PC-9 (cell line): Measurements from ENCODE around the gene CCDC102B. TPM values are rescaled to one million over a fixed set of nuclear protein-coding genes. Genes with fewer than 3 reads are reported as not detected.

Source experiments
- BruUV-seq: library from RNA; stranded (reverse); fragments of 400-500 nt; replicated peaks from 2 replicates; lab custom pipeline; 2021; lab: Mats Ljungman, UMichigan
- CTCF ChIA-PET: fragments of 300-600 bp; sonication (Branson Sonifier 250); formaldehyde crosslinking; loops from one replicate; lab custom pipeline; 2022; ENCODE audit warnings: antibody characterized with exemption; lab: Charles Lee
- POLR2A ChIA-PET: fragments of 300-600 bp; sonication (Branson Sonifier 250); formaldehyde crosslinking; loops from one replicate; lab custom pipeline; 2022; ENCODE audit warnings: antibody characterized with exemption; ENCODE audit not compliant: unreplicated experiment; lab: Charles Lee
- DNase-seq, 2 experiments: peaks; one replicate each; pipeline versions ENCODE4 v3.0.0 to v3.0.0-alpha.2; 2015 to 2022; ENCODE audit warnings: mixed read lengths in 1 of 2
- H2AFZ ChIP-seq: fragments of 200-600 bp; sonication (generic); 2 replicates; pipeline ENCODE4 v1.8.1; 2017; ENCODE audit warnings: antibody characterized with exemption
- H3F3A ChIP-seq: fragments of 200-600 bp; sonication (generic); 2 replicates; pipeline ENCODE4 v1.8.1; 2017; ENCODE audit warnings: antibody characterized with exemption, mild to moderate bottlenecking, low read depth; ENCODE audit not compliant: insufficient read depth
- H3K27ac ChIP-seq: fragments of 200-600 bp; sonication (generic); 2 replicates; pipeline ENCODE4 v1.6.1; 2016; ENCODE audit warnings: mixed run types
- H3K27me3 ChIP-seq: fragments of 200-600 bp; sonication (generic); 2 replicates; pipeline ENCODE4 v1.6.1; 2016; ENCODE audit warnings: low read depth, mixed run types; ENCODE audit not compliant: insufficient read depth
- H3K36me3 ChIP-seq: fragments of 200-600 bp; sonication (generic); 2 replicates; pipeline ENCODE4 v1.6.1; 2016; ENCODE audit warnings: low read depth, mixed run types
- H3K4me1 ChIP-seq: fragments of 200-600 bp; sonication (generic); replicated peaks from 2 replicates; pipeline ENCODE4 v1.6.1; 2016; ENCODE audit warnings: mixed run types; ENCODE audit not compliant: insufficient read depth
- H3K4me2 ChIP-seq: fragments of 200-600 bp; sonication (generic); 2 replicates; pipeline ENCODE4 v1.6.1; 2017; ENCODE audit warnings: mixed run types
- H3K4me3 ChIP-seq: fragments of 200-600 bp; sonication (generic); 2 replicates; pipeline ENCODE4 v1.6.1; 2016; ENCODE audit warnings: mixed run types
- H3K79me2 ChIP-seq: fragments of 200-600 bp; sonication (generic); 2 replicates; pipeline ENCODE4 v1.6.1; 2017; ENCODE audit warnings: low read depth, mixed run types
- H3K9me2 ChIP-seq: fragments of 200-600 bp; sonication (generic); 2 replicates; pipeline ENCODE4 v1.8.1; 2017; ENCODE audit warnings: mild to moderate bottlenecking; ENCODE audit not compliant: insufficient read depth
- H3K9me3 ChIP-seq: fragments of 200-600 bp; sonication (generic); 2 replicates; pipeline ENCODE4 v1.8.1; 2016; ENCODE audit warnings: low read depth; ENCODE audit not compliant: insufficient read depth
- H4K20me1 ChIP-seq: fragments of 200-600 bp; sonication (generic); 2 replicates; pipeline ENCODE4 v1.8.1; 2017; ENCODE audit not compliant: insufficient read depth
- CTCF ChIP-seq: fragments of 200-600 bp; sonication (generic); conservative IDR thresholded peaks from 2 replicates; pipeline ENCODE4 v1.6.1; 2017; ENCODE audit warnings: mixed run types, antibody characterized with exemption, mild to moderate bottlenecking, moderate library complexity
- EZH2 ChIP-seq: fragments of 200-600 bp; sonication (generic); IDR thresholded peaks from 2 replicates; pipeline ENCODE4 v1.8.0; 2017; ENCODE audit warnings: antibody characterized with exemption, low read depth
- intact Hi-C: fragments of 100-400 bp; cut with micrococcal nuclease; formaldehyde crosslinking; loops from one replicate; pipeline ENCODE4 v1.10.0; 2022; ENCODE audit not compliant: unreplicated experiment
- total RNA-seq: library from RNA; stranded (reverse); gene quantifications from 2 replicates; pipeline ENCODE4 v1.2.3, GENCODE V29; 2021

Gene CCDC102B
- total RNA-seq, 1 experiment from 2014 or later = 1.9 TPM

- no peaks in the 10 kb centered on the region for H3K9me2 ChIP-seq
- H3K4me1 ChIP-seq = no peaks in the 10 kb centered on the region
- no peak for TF ChIP-seq EZH2
- H3K9me3 ChIP-seq = no peaks in the 10 kb centered on the region
- H3K27me3 ChIP-seq = no peaks in the 10 kb centered on the region
- CTCF ChIA-PET = no interaction called here
- no peaks in the 10 kb centered on the region for H3F3A ChIP-seq
- no TSS peak for BruUV-seq
- no peak overlapping the region for H3K4me3 ChIP-seq
- POLR2A ChIA-PET = no interaction called here
- no peak overlapping the region for H3K4me2 ChIP-seq
- intact Hi-C loops = no loop called here
- H3K27ac ChIP-seq = no peak overlapping the region
- no peak overlapping the region for H2AFZ ChIP-seq
- no peaks in the 10 kb centered on the region for H4K20me1 ChIP-seq
- DNase-seq = no peak
- H3K36me3 ChIP-seq = no peaks in the 10 kb centered on the region
- no peaks in the 10 kb centered on the region for H3K79me2 ChIP-seq
These were observed 150.7 kb downstream of the CCDC102B start for GRCh38 chr18:68948622-68949021.

- Histone ChIP-seq H3K4me1 (no peaks in the 10 kb centered on the region), H3K9me3 (no peaks in the 10 kb centered on the region), H3K27me3 (no peaks in the 10 kb centered on the region), H3F3A (no peaks in the 10 kb centered on the region), H3K4me2 (no peak overlapping the region), H3K27ac (no peak overlapping the region), H3K9me2 (no peaks in the 10 kb centered on the region), H3K4me3 (no peak overlapping the region), H2AFZ (peak overlapping the region; percentile 34; the same call in 1 of the 2 replicates), H3K79me2 (no peaks in the 10 kb centered on the region), H3K36me3 (no peaks in the 10 kb centered on the region), H4K20me1 (no peaks in the 10 kb centered on the region)
- DNase-seq = no peak
- intact Hi-C loops = no loop called here
- POLR2A ChIA-PET = no interaction called here
- BruUV-seq = no TSS peak
- CTCF ChIA-PET = no interaction called here
- TF ChIP-seq CTCF (no peak), EZH2 (no peak)
These were observed 156.9 kb downstream of the CCDC102B start for GRCh38 chr18:68954738-68955137.

GRCh38 chr18:68956650-68957049 is 158.8 kb downstream of the CCDC102B start:
- Histone ChIP-seq H3K4me3 (no peak overlapping the region), H3K79me2 (no peaks in the 10 kb centered on the region), H2AFZ (no peak overlapping the region), H3K4me2 (no peak overlapping the region), H3K9me3 (no peaks in the 10 kb centered on the region), H3K4me1 (no peaks in the 10 kb centered on the region), H3K9me2 (no peaks in the 10 kb centered on the region), H3F3A (no peaks in the 10 kb centered on the region), H3K27ac (no peak overlapping the region), H3K36me3 (no peaks in the 10 kb centered on the region), H3K27me3 (no peaks in the 10 kb centered on the region), H4K20me1 (no peaks in the 10 kb centered on the region)
- ChIA-PET CTCF (no interaction called here), POLR2A (no interaction called here)
- TF ChIP-seq CTCF = no peak
- TF ChIP-seq EZH2 = no peak
- DNase-seq = no peak
- BruUV-seq = no TSS peak
- intact Hi-C loops = no loop called here

GRCh38 chr18:68960355-68960754 is 162.5 kb downstream of the CCDC102B start:
- Histone ChIP-seq H2AFZ (no peak overlapping the region), H3K9me3 (no peaks in the 10 kb centered on the region)
- no peak for DNase-seq

More at GRCh38 chr18:68960355-68960754, 162.5 kb downstream of the CCDC102B start:
- no peak overlapping the region for H3K4me3 ChIP-seq
- no peaks in the 10 kb centered on the region for H3K4me1 ChIP-seq
- H4K20me1 ChIP-seq = no peaks in the 10 kb centered on the region
- no peaks in the 10 kb centered on the region for H3K36me3 ChIP-seq
- 0 out of 2 replicates have a peak, but pooled peaks cover 5% of the 10 kb centered on the region for H3K9me2 ChIP-seq
- H3F3A ChIP-seq = no peaks in the 10 kb centered on the region
- TF ChIP-seq EZH2 = no peak
- no peak for TF ChIP-seq CTCF
- no peaks in the 10 kb centered on the region for H3K79me2 ChIP-seq
- no peak overlapping the region for H3K4me2 ChIP-seq
- CTCF ChIA-PET = no interaction called here
- no TSS peak for BruUV-seq
- no peak overlapping the region for H3K27ac ChIP-seq
- intact Hi-C loops = no loop called here
- no peaks in the 10 kb centered on the region for H3K27me3 ChIP-seq
- POLR2A ChIA-PET = no interaction called here
